Measurements from ENCODE around the gene DGKB. TPM values are rescaled to one million over a fixed set of nuclear protein-coding genes. Genes with fewer than 3 reads are reported as not detected.

Gene DGKB
- polyA plus RNA-seq, 2 of the 4 experiments (the other 2 are of a cell fraction) = 0.01 TPM; not detected in 1

DNA sequence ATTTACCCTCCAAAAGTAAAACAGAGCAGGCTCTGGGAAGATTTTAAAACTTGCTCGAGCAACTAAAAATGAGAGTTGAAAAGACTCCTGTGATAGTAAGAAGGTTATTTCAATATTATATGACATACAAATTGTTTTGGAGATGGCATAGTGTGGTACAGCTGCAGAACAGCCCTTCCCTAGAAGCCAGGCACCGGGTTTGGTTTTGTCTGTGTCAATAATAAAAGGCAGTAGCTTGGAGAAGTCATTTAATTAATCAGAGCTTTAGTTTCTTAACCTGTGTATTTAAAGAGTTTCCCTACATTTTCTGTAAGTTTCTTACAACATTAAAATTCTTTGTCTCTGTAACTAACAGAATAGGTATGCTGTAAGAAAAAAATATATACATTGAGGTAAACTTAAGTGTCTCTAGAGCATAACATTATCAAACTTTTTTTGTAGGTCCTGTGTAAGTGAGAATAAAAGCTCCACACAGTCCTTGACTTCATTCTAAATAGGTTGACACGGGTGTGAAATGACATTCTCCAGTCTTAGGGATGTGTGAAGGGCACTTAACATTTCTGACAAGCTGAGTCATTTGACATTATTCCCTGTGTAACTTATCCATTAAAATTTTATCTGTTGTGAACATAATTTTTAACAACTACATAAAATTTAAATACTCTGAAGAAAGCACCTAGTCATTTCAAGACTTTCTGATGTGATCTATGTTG lies 488.1 kb downstream of the DGKB start:
- ChIA-PET POLR2A (no interaction called here), CTCF (no interaction called here)
- Histone ChIP-seq H3K4me2 (no peak overlapping the region), H3K4me1 (no peaks in the 10 kb centered on the region), H3K27ac (no peak overlapping the region), H3K4me3 (no peak overlapping the region), H3K9me3 (no peaks in the 10 kb centered on the region)
- DNase-seq (ENCODE audit: low read depth in 1 of 2, low spot score in 1 of 2) (no peak), ATAC-seq (no peak), FAIRE-seq (no peak)
- WGBS (ENCODE audit: missing lambda C conversion rate) = 10% methylated on average over 3 of the region's 3 CpGs
- TF ChIP-seq E2F6 (IDR thresholded peaks at IDR 0.05; ENCODE audit: borderline replicate concordance, low read depth) (no peak), ELK1 (IDR thresholded peaks at IDR 0.05; ENCODE audit: low read depth, low read length) (no peak), HEYL (CRISPR knock-in tag; IDR thresholded peaks at IDR 0.05) (no peak), CHD2 (IDR thresholded peaks at IDR 0.05; ENCODE audit: low read length, partially characterized antibody) (no peak), MAZ (IDR thresholded peaks at IDR 0.05; ENCODE audit: borderline replicate concordance, low read depth, low read length) (no peak), ZNF302 (CRISPR knock-in tag; IDR thresholded peaks at IDR 0.05) (no peak), CTCF (IDR thresholded peaks at IDR 0.05) (no peak), TFCP2L1 (CRISPR knock-in tag; IDR thresholded peaks at IDR 0.05) (no peak), EHF (CRISPR knock-in tag; IDR thresholded peaks at IDR 0.05) (no peak), POLR2A (IDR thresholded peaks at IDR 0.05; ENCODE audit: low read length) (no peak), NR3C1 (IDR thresholded peaks at IDR 0.05) (no peak), HOXB5 (CRISPR knock-in tag; IDR thresholded peaks at IDR 0.05) (no peak), HOXB13 (CRISPR knock-in tag; IDR thresholded peaks at IDR 0.05; ENCODE audit: low read depth) (no peak), GATA3 (IDR thresholded peaks at IDR 0.05; ENCODE audit: borderline replicate concordance) (no peak), EP300 (IDR thresholded peaks at IDR 0.05) (no peak), POLR2AphosphoS2 (conservative IDR thresholded peaks at IDR 0.05; ENCODE audit: low read length) (no peak), CBX2 (IDR thresholded peaks at IDR 0.05; ENCODE audit: borderline replicate concordance, low read depth) (no peak), ESRRA (IDR thresholded peaks at IDR 0.05; ENCODE audit: borderline replicate concordance, low read length) (no peak), REST (IDR thresholded peaks at IDR 0.05) (no peak), NPAS2 (CRISPR knock-in tag; IDR thresholded peaks at IDR 0.05; ENCODE audit: borderline replicate concordance) (no peak)

All from A549 (cell line).